Sigmoid colon (tissue), 7 donors: ENCODE measurements around the gene CTLA4. TPM values are rescaled to one million over a fixed set of nuclear protein-coding genes. Genes with fewer than 3 reads are reported as not detected.

Experiments
- DNase-seq: peaks from one replicate; pipeline ENCODE4 v3.0.0-alpha.2; 2019
- H3K27ac ChIP-seq, 4 donors: fragments of 200-600 bp; sonication (generic); one replicate each; pipeline ENCODE4 v1.5.1; 2016 to 2019; ENCODE audit warnings: mild to moderate bottlenecking in 1 of 4
- H3K27me3 ChIP-seq, 3 donors: fragments of 200-600 bp; sonication (generic); one replicate each; pipeline ENCODE4 v1.5.1; 2019; ENCODE audit warnings: mild to moderate bottlenecking in 1 of 3
- H3K36me3 ChIP-seq, 4 donors: fragments of 200-600 bp; sonication (generic); one replicate each; pipeline ENCODE4 v1.5.1; 2016 to 2019
- H3K4me1 ChIP-seq, 4 donors: fragments of 200-600 bp; sonication (generic); one replicate each; pipeline ENCODE4 v1.5.1; 2017 to 2019
- H3K4me3 ChIP-seq, 4 donors: fragments of 200-600 bp; sonication (generic); one replicate each; pipeline ENCODE4 v1.5.1; 2017 to 2019; ENCODE audit warnings: mild to moderate bottlenecking in 2 of 4, moderate library complexity in 1 of 4
- H3K9me3 ChIP-seq, 4 donors: fragments of 200-600 bp in 3 of 4; sonication (generic) in 3 of 4; one replicate each; pipeline versions ENCODE4 v1.5.1 to v1.6.1; 2013 to 2019
- CTCF ChIP-seq, 4 experiments: fragments of 450-650 bp in 3 of 4; fragments of 200-600 bp in 1 of 4; IDR thresholded peaks; one replicate each; pipeline ENCODE4 v1.5.1; 2016 to 2019; ENCODE audit warnings: antibody characterized with exemption in 4 of 4, mild to moderate bottlenecking in 3 of 4, moderate library complexity in 2 of 4
- EP300 ChIP-seq, 4 donors: sonication (generic); formaldehyde crosslinking; IDR thresholded peaks; one replicate each; pipeline ENCODE4 v1.6.1; 2017; ENCODE audit warnings: antibody characterized with exemption in 4 of 4
- POLR2A ChIP-seq, 2 donors: fragments of 450-650 bp; IDR thresholded peaks; one replicate each; pipeline ENCODE4 v1.6.1; 2016; ENCODE audit warnings: antibody characterized with exemption in 2 of 2, mild to moderate bottlenecking in 2 of 2, moderate library complexity in 2 of 2
- POLR2AphosphoS5 ChIP-seq, 4 donors: sonication (generic); formaldehyde crosslinking; IDR thresholded peaks; one replicate each; pipeline ENCODE4 v1.6.1; 2017; ENCODE audit warnings: antibody characterized with exemption in 4 of 4
- WGBS, 2 donors: extraction: QIAGEN DNeasy Blood & Tissue Kit; methylation state at CpG; one replicate each; pipeline ENCODE4 v1.1.7; 2013; 5-methylcytosine and 5-hydroxymethylcytosine counted together
- intact Hi-C: fragments of 100-400 bp; cut with DNase I; formaldehyde crosslinking; loops from one replicate; pipeline ENCODE4 v1.15.1; 2023
- polyA plus RNA-seq, 3 donors: library from polyadenylated mRNA; stranded (reverse); fragments of 200-250 nt; gene quantifications; one replicate each; pipeline ENCODE4 v1.2.3, GENCODE V29; 2013
- total RNA-seq, 4 donors: library from RNA; depleted of rRNA; stranded (reverse); fragments of >200 nt; gene quantifications; one replicate each; pipeline ENCODE4 v1.1.0, GENCODE V29; 2016
- donor health status: healthy with polysubstance abuse.
- donor health status: Bipolar disorder and iron deficiency.
- donor health status: healthy.

The CTLA4 gene
- total and polyA plus RNA-seq, 7 donors = 0.49 to 9.0 TPM; not detected in 5

GRCh38 chr2:203822240-203822639 lies 45.3 kb upstream of the CTLA4 start:
- Histone ChIP-seq H3K27ac (no peak overlapping the region), H3K4me1 (no peaks in the 10 kb centered on the region), H3K9me3 (no peaks in the 10 kb centered on the region), H3K4me3 (no peak overlapping the region), H3K36me3 (no peaks in the 10 kb centered on the region), H3K27me3 (no peaks in the 10 kb centered on the region)
- DNase-seq = no peak
- intact Hi-C loops = no loop called here
- TF ChIP-seq EP300 (IDR thresholded peaks at IDR 0.05) (no peak), CTCF (IDR thresholded peaks at IDR 0.05) (no peak), POLR2AphosphoS5 (IDR thresholded peaks at IDR 0.05) (no peak), POLR2A (IDR thresholded peaks at IDR 0.05) (no peak)
- WGBS, 2 donors = 92 to 93% methylated on average over 6 of the region's 6 CpGs

GRCh38 chr2:203823173-203823572 lies 44.4 kb upstream of the CTLA4 start:
- Histone ChIP-seq H3K27me3 (no peaks in the 10 kb centered on the region), H3K4me1 (no peaks in the 10 kb centered on the region), H3K4me3 (no peak overlapping the region), H3K27ac (no peak overlapping the region), H3K36me3 (no peaks in the 10 kb centered on the region), H3K9me3 (no peaks in the 10 kb centered on the region)
- no peak for DNase-seq
- no peak for TF ChIP-seq POLR2A (IDR thresholded peaks at IDR 0.05)
- TF ChIP-seq EP300 (IDR thresholded peaks at IDR 0.05) = no peak
- TF ChIP-seq CTCF (IDR thresholded peaks at IDR 0.05) = no peak
- TF ChIP-seq POLR2AphosphoS5 (IDR thresholded peaks at IDR 0.05) = no peak
- WGBS, 2 donors = 91 to 96% methylated on average over 3 of the region's 3 CpGs
- intact Hi-C loops = no loop called here

GRCh38 chr2:203824057-203824456 lies 43.5 kb upstream of the CTLA4 start:
- Histone ChIP-seq H3K36me3 (no peaks in the 10 kb centered on the region), H3K4me1 (no peaks in the 10 kb centered on the region), H3K27ac (no peak overlapping the region), H3K9me3 (no peaks in the 10 kb centered on the region), H3K4me3 (no peak overlapping the region), H3K27me3 (no peaks in the 10 kb centered on the region)
- intact Hi-C loops = no loop called here
- WGBS, 2 donors = 85 to 93% methylated on average over 4 of the region's 4 CpGs
- no peak for DNase-seq
- TF ChIP-seq CTCF (IDR thresholded peaks at IDR 0.05) (no peak), POLR2AphosphoS5 (IDR thresholded peaks at IDR 0.05) (no peak)

GRCh38 chr2:203824603-203825002 lies 43.0 kb upstream of the CTLA4 start:
- H3K27ac ChIP-seq = no peak overlapping the region
- intact Hi-C loops = no loop called here
- H3K27me3 ChIP-seq = no peaks in the 10 kb centered on the region
- TF ChIP-seq CTCF (IDR thresholded peaks at IDR 0.05) (no peak), POLR2A (IDR thresholded peaks at IDR 0.05) (no peak), EP300 (IDR thresholded peaks at IDR 0.05) (no peak), POLR2AphosphoS5 (IDR thresholded peaks at IDR 0.05) (no peak)
- no peak for DNase-seq
- WGBS, 2 donors = 86 to 95% methylated on average over 3 of the region's 3 CpGs
- no peaks in the 10 kb centered on the region for H3K4me1 ChIP-seq
- no peaks in the 10 kb centered on the region for H3K36me3 ChIP-seq
- H3K4me3 ChIP-seq = no peak overlapping the region
- H3K9me3 ChIP-seq = no peaks in the 10 kb centered on the region

GRCh38 chr2:203826704-203827103 lies 40.9 kb upstream of the CTLA4 start:
- Histone ChIP-seq H3K27ac (no peak overlapping the region), H3K4me1 (no peaks in the 10 kb centered on the region), H3K36me3 (no peaks in the 10 kb centered on the region), H3K9me3 (no peaks in the 10 kb centered on the region), H3K27me3 (no peaks in the 10 kb centered on the region), H3K4me3 (no peak overlapping the region)
- intact Hi-C loops = no loop called here
- 95% methylated on average over 1 of the region's 1 CpG for WGBS, 2 donors
- no peak for TF ChIP-seq CTCF (IDR thresholded peaks at IDR 0.05)
- no peak for TF ChIP-seq EP300 (IDR thresholded peaks at IDR 0.05)
- TF ChIP-seq POLR2A (IDR thresholded peaks at IDR 0.05) = no peak
- TF ChIP-seq POLR2AphosphoS5 (IDR thresholded peaks at IDR 0.05) = no peak
- no peak for DNase-seq
